Neuronal stem cell (in vitro differentiated cells): ENCODE data around the gene CHST2.

Experiments used
- DNase-seq: peaks from one replicate; pipeline ENCODE4 v3.0.0-alpha.2; 2013; ENCODE audit warnings: low spot score
- H2AFZ ChIP-seq: one replicate; pipeline ENCODE4 v1.6.1; 2013; ENCODE audit warnings: mild to moderate bottlenecking, low read length, inconsistent platforms
- H2AK5ac ChIP-seq: 2 replicates; pipeline ENCODE4 v1.6.1; 2013; ENCODE audit warnings: low read depth, mild to moderate bottlenecking, inconsistent platforms, low read length, moderate library complexity, mixed read lengths
- H2BK120ac ChIP-seq: 2 replicates; pipeline ENCODE4 v1.6.1; 2013; ENCODE audit warnings: low read depth, mild to moderate bottlenecking, inconsistent platforms, low read length, moderate library complexity, mixed read lengths
- H2BK12ac ChIP-seq: one replicate; pipeline ENCODE4 v1.6.1; 2013; ENCODE audit warnings: low read length, inconsistent platforms
- H2BK15ac ChIP-seq: 2 replicates; pipeline ENCODE4 v1.6.1; 2013; ENCODE audit warnings: mild to moderate bottlenecking, low read length, inconsistent platforms, mixed read lengths
- H2BK5ac ChIP-seq: one replicate; pipeline ENCODE4 v1.6.1; 2013; ENCODE audit warnings: inconsistent platforms, mild to moderate bottlenecking, low read length, moderate library complexity
- H3K14ac ChIP-seq: one replicate; pipeline ENCODE4 v1.6.1; 2013; ENCODE audit warnings: low read length, inconsistent platforms
- H3K18ac ChIP-seq: 2 replicates; pipeline ENCODE4 v1.6.1; 2013; ENCODE audit warnings: low read length, inconsistent platforms
- H3K23ac ChIP-seq: 2 replicates; pipeline ENCODE4 v1.6.1; 2013; ENCODE audit warnings: low read depth, mild to moderate bottlenecking, mixed read lengths, low read length, inconsistent platforms; ENCODE audit not compliant: poor library complexity
- H3K27ac ChIP-seq: replicated peaks from 3 replicates; pipeline ENCODE4 v1.5.1; 2013; ENCODE audit warnings: low read length, inconsistent platforms
- H3K27me3 ChIP-seq, 3 experiments: 2 replicates each; pipeline ENCODE4 v1.6.1; 2013; ENCODE audit warnings: low read length in 3 of 3, mild to moderate bottlenecking in 2 of 3, inconsistent platforms in 1 of 3, low read depth in 1 of 3, mixed read lengths in 1 of 3, moderate library complexity in 1 of 3; ENCODE audit not compliant: control insufficient read depth in 3 of 3, insufficient read depth in 3 of 3
- H3K36me3 ChIP-seq, 2 donors: replicated peaks in 1 of 2; 2 replicates each; pipeline ENCODE4 v1.6.1; 2013; ENCODE audit warnings: low read length in 2 of 2; ENCODE audit not compliant: control insufficient read depth in 2 of 2, insufficient read depth in 2 of 2
- H3K4ac ChIP-seq: 2 replicates; pipeline ENCODE4 v1.6.1; 2013; ENCODE audit warnings: inconsistent platforms, mild to moderate bottlenecking, low read length, moderate library complexity
- H3K4me1 ChIP-seq, 2 donors: 1 replicate in 1 of 2; 2 replicates in 1 of 2; pipeline ENCODE4 v1.6.1; 2013; ENCODE audit warnings: low read length in 2 of 2, low read depth in 1 of 2; ENCODE audit not compliant: control insufficient read depth in 2 of 2, insufficient read depth in 1 of 2
- H3K4me2 ChIP-seq: one replicate; pipeline ENCODE4 v1.6.1; 2013; ENCODE audit warnings: mild to moderate bottlenecking, low read length, inconsistent platforms; ENCODE audit not compliant: insufficient read depth, poor library complexity, severe bottlenecking
- H3K4me3 ChIP-seq, 2 donors: 2 replicates each; pipeline ENCODE4 v1.5.1; 2013; ENCODE audit warnings: low read length in 2 of 2, mild to moderate bottlenecking in 2 of 2, inconsistent platforms in 1 of 2, moderate library complexity in 1 of 2
- H3K79me1 ChIP-seq: one replicate; pipeline ENCODE4 v1.6.1; 2013; ENCODE audit warnings: low read depth, mild to moderate bottlenecking, inconsistent platforms, low read length, moderate library complexity
- H3K9ac ChIP-seq: one replicate; pipeline ENCODE4 v1.6.1; 2013; ENCODE audit warnings: mild to moderate bottlenecking, low read depth, low read length, inconsistent platforms; ENCODE audit not compliant: poor library complexity
- H3K9me3 ChIP-seq, 2 donors: replicated peaks in 1 of 2; 2 replicates each; pipeline versions ENCODE3 to v1.6.1; 2013; ENCODE audit warnings: low read length in 2 of 2, mild to moderate bottlenecking in 2 of 2, inconsistent platforms in 1 of 2, low read depth in 1 of 2, mixed read lengths in 1 of 2, moderate library complexity in 1 of 2; ENCODE audit not compliant: control insufficient read depth in 2 of 2, insufficient read depth in 1 of 2
- H4K8ac ChIP-seq: one replicate; pipeline ENCODE4 v1.6.1; 2013; ENCODE audit warnings: low read depth, mild to moderate bottlenecking, inconsistent platforms, low read length, moderate library complexity
- H4K91ac ChIP-seq: one replicate; pipeline ENCODE4 v1.6.1; 2013; ENCODE audit warnings: low read length, low read depth, mild to moderate bottlenecking, inconsistent platforms; ENCODE audit not compliant: poor library complexity
- WGBS, 2 donors: extraction: QIAGEN DNeasy Blood & Tissue Kit; methylation state at CpG; one replicate each; pipeline ENCODE4 v1.1.7; 2013; ENCODE audit warnings: missing lambda C conversion rate in 2 of 2, mixed read lengths in 1 of 2; ENCODE audit not compliant: insufficient read length in 2 of 2, insufficient replicate concordance in 1 of 2; ENCODE audit errors: extremely low coverage in 2 of 2; 5-methylcytosine and 5-hydroxymethylcytosine counted together

CHST2 gene

DNA sequence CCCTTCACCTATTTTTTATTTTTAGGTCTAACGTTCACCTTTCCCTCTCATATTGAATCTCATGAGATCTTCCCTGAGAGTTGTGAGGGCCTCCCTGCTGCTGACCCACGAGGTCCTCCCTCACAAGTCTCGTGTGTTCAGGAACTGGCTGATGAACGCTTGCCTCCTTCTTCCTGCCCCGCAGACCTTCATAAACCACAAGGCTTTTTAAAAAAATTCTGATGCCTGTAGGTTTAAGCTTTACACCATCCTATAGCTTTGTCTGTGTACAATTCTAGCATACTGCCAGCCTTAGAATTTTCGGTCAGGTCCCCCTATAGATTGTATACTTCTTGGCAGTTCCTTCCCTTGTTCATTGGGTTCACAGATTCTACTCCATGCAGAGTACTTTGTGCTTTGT is 50.5 kb downstream of the CHST2 start:
- Histone ChIP-seq H2AK5ac (no peak overlapping the region), H4K91ac (no peak overlapping the region), H2BK12ac (no peak overlapping the region), H3K27me3 (no peaks in the 10 kb centered on the region), H3K9me3 (peaks cover 3 to 9% of the 10 kb centered on the region in 2 donors), H4K8ac (no peak overlapping the region), H3K4me3 (no peak overlapping the region), H2AFZ (no peak overlapping the region), H2BK120ac (no peak overlapping the region), H2BK15ac (no peak overlapping the region), H3K4ac (no peak overlapping the region), H3K79me1 (no peaks in the 10 kb centered on the region), H3K23ac (no peak overlapping the region), H3K36me3 (no peaks in the 10 kb centered on the region), H2BK5ac (no peak overlapping the region), H3K4me1 (peaks cover 0 to 2% of the 10 kb centered on the region in 2 donors), H3K18ac (no peak overlapping the region), H3K9ac (no peak overlapping the region), H3K27ac (no peak overlapping the region), H3K4me2 (no peak overlapping the region), H3K14ac (no peak overlapping the region)
- DNase-seq, result no peak
- WGBS, 2 donors, result no CpG with 5 or more reads among the region's 6 CpGs

DNA sequence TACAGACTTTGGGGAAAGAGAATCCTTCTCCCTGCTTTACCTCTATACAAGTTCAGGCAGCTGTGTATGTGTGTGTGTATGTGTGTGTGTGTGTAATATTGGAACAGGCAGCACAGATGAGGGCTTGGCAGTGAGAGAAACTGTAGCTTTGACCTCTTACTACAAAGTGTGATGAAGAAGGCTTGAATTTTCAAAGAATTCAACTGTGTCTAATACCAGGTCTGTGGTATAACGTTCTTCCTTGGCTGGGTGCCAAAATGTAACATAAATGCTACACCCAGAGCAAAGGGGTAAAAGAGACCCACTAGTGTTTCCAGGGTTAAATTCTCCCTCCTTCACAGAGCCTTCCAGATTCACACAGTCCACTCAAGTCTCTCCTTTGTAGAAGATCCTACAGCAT is 51.1 kb downstream of the CHST2 start:
- Histone ChIP-seq H3K4ac (no peak overlapping the region), H3K27ac (no peak overlapping the region), H2BK120ac (no peak overlapping the region), H2BK15ac (no peak overlapping the region), H4K8ac (no peak overlapping the region), H2AK5ac (no peak overlapping the region), H3K9me3 (peaks cover 3 to 9% of the 10 kb centered on the region in 2 donors), H2BK5ac (no peak overlapping the region), H2AFZ (peak overlapping the region; percentile 47), H3K27me3 (no peaks in the 10 kb centered on the region), H3K14ac (no peak overlapping the region), H4K91ac (no peak overlapping the region), H3K79me1 (no peaks in the 10 kb centered on the region), H3K9ac (no peak overlapping the region), H3K4me3 (no peak overlapping the region), H3K23ac (no peak overlapping the region), H3K18ac (no peak overlapping the region), H3K4me2 (no peak overlapping the region), H2BK12ac (no peak overlapping the region), H3K36me3 (no peaks in the 10 kb centered on the region), H3K4me1 (peaks cover 0 to 2% of the 10 kb centered on the region in 2 donors)
- WGBS, 2 donors, result no CpG with 5 or more reads among the region's 1 CpG
- no peak for DNase-seq

DNA sequence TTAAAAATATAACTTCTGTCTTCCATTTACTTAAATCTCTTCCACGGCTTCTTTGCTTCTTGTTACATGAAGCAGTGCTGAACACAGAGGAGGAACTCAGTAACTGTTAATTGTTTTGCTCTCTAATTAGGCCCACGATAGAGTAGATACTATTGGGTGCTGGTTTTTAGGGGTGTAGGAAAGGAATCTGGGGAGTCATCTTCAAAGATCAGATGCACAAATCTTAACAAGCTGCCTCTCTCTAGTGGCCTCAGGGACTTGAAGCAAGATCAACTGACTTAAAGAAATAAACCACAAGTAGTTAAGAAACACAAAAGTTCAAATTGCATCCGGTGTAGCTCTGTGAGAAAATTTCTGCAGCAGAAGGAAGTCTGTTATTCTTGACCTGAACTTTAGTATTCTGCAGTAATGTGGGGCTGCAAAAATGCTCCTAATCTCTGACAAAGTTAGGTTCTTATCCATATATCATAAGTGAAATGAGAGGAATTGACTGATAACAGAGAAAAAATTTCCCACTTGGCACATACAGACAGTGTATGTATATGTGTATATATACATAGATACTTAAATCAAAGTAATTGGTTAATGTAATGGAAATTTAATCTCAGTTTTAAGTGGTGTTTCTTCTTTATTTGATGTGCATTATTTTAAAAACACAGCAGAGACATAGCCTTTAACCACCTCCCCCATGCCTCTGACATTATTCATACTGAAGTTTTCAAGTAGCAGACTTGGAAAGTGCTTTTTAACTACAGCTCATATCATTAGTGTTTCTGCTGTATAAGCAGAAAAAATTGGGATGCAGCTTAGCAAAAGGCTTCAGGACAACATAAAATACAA is 51.8 kb downstream of the CHST2 start:
- Histone ChIP-seq H2BK120ac (no peak overlapping the region), H3K79me1 (no peaks in the 10 kb centered on the region), H3K27me3 (no peaks in the 10 kb centered on the region), H4K8ac (no peak overlapping the region), H3K36me3 (no peaks in the 10 kb centered on the region), H3K14ac (no peak overlapping the region), H2AFZ (peak overlapping the region; percentile 47), H2BK5ac (no peak overlapping the region), H3K4me2 (no peak overlapping the region), H3K4me1 (peaks cover 0 to 2% of the 10 kb centered on the region in 2 donors), H3K27ac (no peak overlapping the region), H2BK15ac (no peak overlapping the region), H3K9me3 (peaks cover 3 to 9% of the 10 kb centered on the region in 2 donors), H3K18ac (no peak overlapping the region), H3K9ac (no peak overlapping the region), H3K23ac (no peak overlapping the region), H3K4me3 (no peak overlapping the region), H2BK12ac (no peak overlapping the region), H2AK5ac (no peak overlapping the region), H4K91ac (no peak overlapping the region), H3K4ac (no peak overlapping the region)
- no CpG with 5 or more reads among the region's 3 CpGs for WGBS, 2 donors
- no peak for DNase-seq

DNA sequence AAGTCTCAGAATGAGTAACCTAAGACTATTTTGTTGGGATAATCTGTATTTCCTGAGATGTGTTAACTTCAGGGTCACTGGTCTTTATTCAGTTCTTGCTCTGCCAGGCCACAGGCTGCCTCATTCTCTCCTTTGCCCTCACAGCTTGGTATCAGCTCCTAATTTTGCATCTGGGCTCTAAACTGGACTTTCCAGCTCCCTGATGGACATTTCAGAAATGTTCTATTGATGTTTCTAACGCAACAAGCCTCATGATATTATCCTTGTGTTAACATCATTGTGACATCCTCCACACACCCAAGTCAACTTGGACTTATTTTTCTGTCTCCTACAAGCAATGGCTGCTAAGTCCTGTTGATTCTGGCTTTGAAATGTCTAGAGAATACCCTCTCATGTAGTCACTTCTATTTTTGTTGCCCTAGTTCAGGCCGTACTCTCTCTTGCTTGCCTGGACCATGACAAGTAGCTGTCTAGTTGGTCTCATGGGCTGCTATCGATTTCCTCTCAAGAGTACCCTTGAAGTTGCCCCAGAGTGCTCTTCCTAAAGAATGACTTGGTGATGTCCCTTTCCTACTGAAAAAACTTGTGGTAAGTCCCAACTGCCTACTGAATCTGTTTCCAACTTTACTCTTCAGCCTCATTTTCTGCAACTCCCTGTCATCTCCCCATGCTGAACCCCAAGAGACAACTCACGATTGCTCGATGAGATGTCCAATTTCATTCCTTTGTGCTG is 52.7 kb downstream of the CHST2 start:
- Histone ChIP-seq H3K4me3 (no peak overlapping the region), H3K27me3 (no peaks in the 10 kb centered on the region), H3K79me1 (no peaks in the 10 kb centered on the region), H3K14ac (no peak overlapping the region), H2BK5ac (no peak overlapping the region), H3K18ac (no peak overlapping the region), H3K4ac (no peak overlapping the region), H2BK120ac (no peak overlapping the region), H3K9me3 (peaks cover 3 to 9% of the 10 kb centered on the region in 2 donors), H2AFZ (peak overlapping the region; percentile 17), H3K4me1 (peaks cover 0 to 2% of the 10 kb centered on the region in 2 donors), H2BK12ac (no peak overlapping the region), H3K4me2 (no peak overlapping the region), H3K36me3 (no peaks in the 10 kb centered on the region), H2BK15ac (no peak overlapping the region), H2AK5ac (no peak overlapping the region), H3K23ac (no peak overlapping the region), H4K91ac (no peak overlapping the region), H4K8ac (no peak overlapping the region), H3K9ac (no peak overlapping the region), H3K27ac (no peak overlapping the region)
- DNase-seq, result no peak
- no CpG with 5 or more reads among the region's 5 CpGs for WGBS, 2 donors
